ENCODE results near the gene NEDD8.
"Not testable (repeated sequence)": the region's sequence is repeated elsewhere in the genome, so short reads cannot be mapped to it uniquely, and the experiment has no call there.

NEDD8 gene

GRCh38 chr14:24231263-24232120 is 675 bp downstream of the NEDD8 start:
- TF ChIP-seq CTCF (IDR thresholded peaks at IDR 0.05; ENCODE audit: low read depth, low read length) = no peak
- H3K4me3 ChIP-seq (ENCODE audit: low read depth, low read length) = peak overlapping the region; percentile 95

GRCh38 chr14:24228902-24229301 is 3.3 kb downstream of the NEDD8 start:
- no peak for TF ChIP-seq CTCF (IDR thresholded peaks at IDR 0.05; ENCODE audit: low read depth, low read length)

GRCh38 chr14:24226473-24226872 is 5.7 kb downstream of the NEDD8 start:
- no peak overlapping the region for H3K4me3 ChIP-seq (ENCODE audit: low read depth, low read length)
- TF ChIP-seq CTCF (IDR thresholded peaks at IDR 0.05; ENCODE audit: low read depth, low read length) = no peak

More at GRCh38 chr14:24228902-24229301, 3.3 kb downstream of the NEDD8 start:
- H3K4me3 ChIP-seq (ENCODE audit: low read depth, low read length) = no peak overlapping the region

GRCh38 chr14:24224618-24225071 is 7.5 kb downstream of the NEDD8 start:
- H3K4me3 ChIP-seq (ENCODE audit: low read depth, low read length) = no peak overlapping the region
- no peak for TF ChIP-seq CTCF (IDR thresholded peaks at IDR 0.05; ENCODE audit: low read depth, low read length)

- not testable (repeated sequence) for H3K4me3 ChIP-seq (ENCODE audit: low read depth, low read length)
These were observed 9.2 kb downstream of the NEDD8 start for GRCh38 chr14:24222987-24223386.

- TF ChIP-seq CTCF (IDR thresholded peaks at IDR 0.05; ENCODE audit: low read depth, low read length) = no peak
- no peak overlapping the region for H3K4me3 ChIP-seq (ENCODE audit: low read depth, low read length)
These were observed 12.6 kb downstream of the NEDD8 start for GRCh38 chr14:24219521-24219920.

GRCh38 chr14:24219080-24219479 is 13.1 kb downstream of the NEDD8 start:
- no peak for TF ChIP-seq CTCF (IDR thresholded peaks at IDR 0.05; ENCODE audit: low read depth, low read length)

GRCh38 chr14:24216876-24217275 is 15.3 kb downstream of the NEDD8 start:
- H3K4me3 ChIP-seq (ENCODE audit: low read depth, low read length) = not testable (repeated sequence)

More at GRCh38 chr14:24219080-24219479, 13.1 kb downstream of the NEDD8 start:
- no peak overlapping the region for H3K4me3 ChIP-seq (ENCODE audit: low read depth, low read length)

Measured in WI38 (cell line).